NOMO-1 (cell line): Measurements from ENCODE around the gene DLG2.
"Not testable (repeated sequence)": the region's sequence is repeated elsewhere in the genome, so short reads cannot be mapped to it uniquely, and the experiment has no call there.

Source experiments
- DNase-seq, 2 experiments: peaks; one replicate each; lab custom pipeline; 2025; ENCODE audit not compliant: unreplicated experiment in 2 of 2; lab: John Stamatoyannopoulos, UW

The DLG2 gene

DNA sequence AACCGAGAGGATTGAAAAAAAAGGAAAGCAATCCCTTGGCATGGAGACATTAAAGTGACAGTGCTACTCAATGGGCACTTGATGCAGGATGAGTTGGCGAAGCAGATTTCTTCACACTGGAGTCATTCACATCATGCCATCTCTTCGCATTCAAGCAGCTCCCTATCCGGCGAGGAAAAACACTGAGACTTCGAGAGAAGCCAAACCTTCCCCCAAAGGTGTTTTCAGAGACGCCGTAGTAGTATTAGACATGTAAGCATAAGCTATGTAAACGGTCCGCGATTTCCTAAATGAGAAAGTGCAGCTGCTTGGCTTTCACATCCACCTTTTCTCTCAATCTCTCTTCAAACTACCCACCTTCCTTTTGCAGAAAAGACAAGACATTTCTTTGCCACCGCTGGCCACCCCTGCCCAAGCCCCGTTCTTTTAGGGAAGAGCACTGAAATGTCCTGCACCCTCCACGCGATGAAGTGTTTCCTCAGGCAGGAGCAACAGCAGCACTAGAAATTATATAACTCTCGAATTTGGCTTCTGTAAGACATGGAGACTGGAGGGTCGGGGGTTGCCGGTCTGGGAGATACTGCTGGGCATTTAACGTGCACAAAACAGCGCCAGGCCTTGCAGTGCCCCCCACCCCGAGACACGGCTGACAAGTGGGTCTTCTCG, at the start of gene DLG2:
TSS of gene DLG2 (minus strand) at position 13 of the 666 bp plus-strand sequence.
- DNase-seq: no peak

DNA sequence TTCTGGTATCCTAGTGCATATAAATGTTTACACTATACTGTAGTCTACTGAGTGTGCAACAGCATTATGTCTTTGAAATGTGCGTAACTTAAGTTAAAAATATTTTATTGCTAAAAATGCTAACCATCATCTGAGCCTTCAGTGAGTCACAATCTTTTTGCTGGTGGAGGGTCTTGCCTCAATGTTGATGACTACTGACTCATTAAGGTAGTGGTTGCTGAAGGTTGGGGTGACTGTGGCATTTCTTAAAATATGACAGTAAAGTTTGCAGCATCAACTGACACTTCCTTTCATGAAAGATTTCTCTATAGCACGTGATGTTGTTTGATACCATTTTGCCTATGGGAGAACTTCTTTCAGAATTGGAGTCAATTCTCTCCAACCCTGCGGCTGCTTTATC, 46.2 kb upstream of the DLG2 start:
- DNase-seq: no peak

DNA sequence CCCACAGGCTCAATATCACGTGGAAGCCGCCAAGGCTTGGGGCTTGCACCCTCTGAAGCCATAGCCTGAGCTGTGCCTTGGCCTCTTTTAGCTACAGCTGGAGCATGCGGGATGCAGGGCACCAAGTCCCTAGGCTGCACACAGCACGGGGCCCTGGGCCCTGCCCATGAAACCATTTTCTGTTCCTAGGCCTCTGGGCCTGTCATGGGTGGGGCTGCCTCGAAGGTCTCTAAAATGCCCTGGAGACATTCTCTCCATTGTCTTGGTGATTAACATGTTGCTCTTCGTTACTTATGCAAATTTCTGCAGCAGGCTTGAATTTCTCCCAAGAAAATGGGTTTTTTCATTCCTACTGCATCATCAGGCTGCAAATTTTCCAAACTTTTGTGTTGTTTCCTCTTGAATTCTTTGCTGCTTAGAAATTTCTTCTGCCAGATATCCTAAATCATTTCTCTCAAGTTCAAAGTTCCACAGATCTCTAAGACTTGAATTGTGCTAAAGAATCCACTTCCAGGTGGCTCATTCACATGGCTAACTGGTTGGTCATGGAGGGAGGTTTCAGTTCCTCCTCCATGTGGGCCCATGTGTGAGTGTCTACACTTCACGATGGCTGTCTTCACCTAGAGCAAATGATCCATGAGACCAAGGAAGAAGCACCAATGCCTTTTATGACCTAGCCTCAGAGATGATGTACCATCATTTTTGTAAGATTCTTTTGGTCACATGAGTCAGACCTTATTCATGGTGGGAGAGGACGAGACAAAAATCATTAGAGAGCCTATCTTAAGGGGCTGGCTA, 45.2 kb upstream of the DLG2 start:
- no peak for DNase-seq

DNA sequence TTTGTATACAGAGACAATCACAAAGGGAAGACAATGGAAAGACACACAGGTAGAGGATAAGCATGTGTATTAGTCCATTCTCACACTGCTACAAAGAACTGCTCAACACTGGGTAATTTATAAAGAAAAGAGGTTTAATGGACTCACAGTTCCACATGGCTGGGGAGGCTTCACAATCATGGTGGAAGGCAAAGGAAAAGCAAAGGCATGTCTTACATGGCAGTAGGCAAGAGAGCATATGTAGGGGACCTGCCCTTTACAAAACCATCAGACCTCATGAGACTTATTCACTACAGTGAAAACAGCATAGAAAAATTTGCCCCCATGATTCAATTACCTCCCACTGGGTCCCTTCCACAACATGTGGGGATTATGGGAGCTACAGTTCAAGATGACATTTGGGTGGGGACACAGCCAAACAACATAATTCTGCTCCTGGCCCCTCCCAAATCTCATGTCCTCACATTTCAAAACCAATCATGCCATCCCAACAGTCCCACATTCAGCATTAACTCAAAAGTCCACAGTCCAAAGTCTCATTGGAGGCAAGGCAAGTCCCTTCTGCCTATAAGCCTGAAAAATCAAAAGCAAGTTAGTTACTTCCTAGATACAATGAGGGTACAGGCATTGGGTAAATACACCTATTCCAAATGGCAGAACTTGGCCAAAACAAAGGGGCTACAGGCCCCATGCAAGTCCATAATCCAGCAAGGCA, 44.0 kb upstream of the DLG2 start:
- not testable (repeated sequence) for DNase-seq

DNA sequence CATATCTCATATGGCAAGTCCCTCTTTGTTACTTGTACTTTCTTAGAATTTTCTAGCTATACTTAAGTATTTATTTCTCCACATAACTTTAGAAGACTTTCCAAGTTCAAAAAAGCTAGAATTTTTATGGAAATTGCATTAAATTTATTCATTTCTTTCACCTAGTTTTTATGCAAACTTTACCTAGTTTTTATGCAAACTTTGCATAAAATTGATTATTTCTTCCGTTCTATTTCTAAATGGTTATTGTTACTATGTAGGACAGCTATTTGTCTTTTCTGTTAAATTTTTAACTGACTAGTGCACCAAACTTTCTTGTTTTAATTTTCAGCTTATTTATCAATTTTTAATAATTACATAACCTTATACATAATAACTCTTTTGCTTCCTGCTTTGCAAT, 41.0 kb upstream of the DLG2 start:
- DNase-seq: no peak

DNA sequence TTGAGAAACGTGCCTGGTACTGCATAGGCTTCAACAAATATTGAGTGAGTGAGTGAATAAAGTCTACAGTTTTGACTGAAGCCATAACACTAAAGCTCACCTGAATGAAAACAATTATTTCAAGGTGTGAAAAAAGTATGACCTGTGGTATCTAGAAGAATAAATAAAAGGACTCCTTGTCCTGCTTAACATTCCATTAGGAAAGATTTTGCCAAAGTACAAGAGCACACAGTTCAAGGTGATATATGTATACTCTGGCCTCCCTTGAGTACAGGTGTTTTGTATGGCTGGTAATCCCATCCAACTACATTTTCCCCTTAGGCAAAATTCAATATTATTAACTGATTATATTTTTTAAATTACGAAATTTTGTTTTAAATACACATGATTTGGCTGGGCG, 39.5 kb upstream of the DLG2 start:
- no peak for DNase-seq

DNA sequence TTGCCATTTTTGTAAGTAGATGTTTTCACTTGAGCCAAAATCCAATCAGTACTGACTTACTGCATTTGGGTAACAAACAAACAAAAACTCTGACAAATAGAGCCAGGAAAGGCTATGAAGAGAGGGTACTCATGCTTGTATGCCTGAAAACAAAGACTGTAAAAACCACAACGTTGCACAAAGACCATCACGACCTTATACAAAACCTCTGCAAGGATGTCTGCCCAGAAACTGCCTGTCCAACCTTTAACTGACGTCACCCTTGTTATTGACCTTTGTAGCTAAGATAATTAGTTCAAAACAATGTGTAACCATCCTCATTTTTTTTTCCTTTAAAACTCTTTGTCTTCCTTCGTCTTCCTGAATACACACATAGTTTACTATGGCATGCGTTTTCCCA, 38.6 kb upstream of the DLG2 start:
- DNase-seq: no peak

DNA sequence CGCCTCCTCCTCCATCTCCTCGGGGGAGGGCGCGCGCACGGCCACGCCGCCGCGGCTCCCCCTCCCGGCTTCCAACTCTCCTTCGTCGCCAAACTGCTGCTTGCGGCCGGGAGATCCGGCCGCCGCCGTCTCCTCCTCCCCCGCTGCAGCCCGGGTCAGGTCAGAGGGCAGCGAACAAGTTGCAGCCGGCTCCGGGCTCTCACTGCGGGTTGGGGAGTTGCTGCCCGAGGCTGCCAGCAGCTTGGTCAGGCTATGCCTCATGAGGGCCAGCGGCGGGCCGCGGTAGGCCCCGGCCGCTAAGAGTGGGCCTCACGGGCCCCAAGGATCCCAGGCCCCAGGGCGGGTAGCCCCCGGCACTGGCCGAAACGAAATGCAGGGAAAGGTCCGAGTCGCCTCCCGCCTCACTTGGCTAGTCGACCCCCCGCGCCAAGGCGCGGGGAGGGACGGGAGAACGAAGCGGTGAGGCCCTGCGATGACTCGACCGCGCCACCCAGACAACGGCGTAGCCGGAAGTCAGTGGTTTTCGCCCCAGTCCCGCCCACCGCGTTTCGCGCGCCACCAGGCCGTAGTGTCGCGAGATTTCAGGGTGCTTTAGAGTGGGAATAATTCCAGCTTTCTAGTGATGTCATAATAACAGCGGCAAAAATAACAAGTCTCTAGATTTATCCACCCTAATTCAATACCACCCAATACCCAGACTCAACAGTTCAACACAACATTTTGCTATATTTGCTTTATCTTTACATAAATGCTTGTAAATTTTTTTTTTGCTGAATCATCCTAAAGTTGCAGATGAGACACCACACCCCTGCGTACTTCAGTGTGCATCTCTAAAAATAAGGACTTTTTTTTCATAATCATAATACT, 37.7 kb upstream of the DLG2 start, which contains the start of gene CREBZF:
TSS of gene CREBZF (minus strand) at position 515 of the 867 bp plus-strand sequence. CDS start at position 261, 254 bp downstream.
- DNase-seq: peak; percentile 85 to 95

DNA sequence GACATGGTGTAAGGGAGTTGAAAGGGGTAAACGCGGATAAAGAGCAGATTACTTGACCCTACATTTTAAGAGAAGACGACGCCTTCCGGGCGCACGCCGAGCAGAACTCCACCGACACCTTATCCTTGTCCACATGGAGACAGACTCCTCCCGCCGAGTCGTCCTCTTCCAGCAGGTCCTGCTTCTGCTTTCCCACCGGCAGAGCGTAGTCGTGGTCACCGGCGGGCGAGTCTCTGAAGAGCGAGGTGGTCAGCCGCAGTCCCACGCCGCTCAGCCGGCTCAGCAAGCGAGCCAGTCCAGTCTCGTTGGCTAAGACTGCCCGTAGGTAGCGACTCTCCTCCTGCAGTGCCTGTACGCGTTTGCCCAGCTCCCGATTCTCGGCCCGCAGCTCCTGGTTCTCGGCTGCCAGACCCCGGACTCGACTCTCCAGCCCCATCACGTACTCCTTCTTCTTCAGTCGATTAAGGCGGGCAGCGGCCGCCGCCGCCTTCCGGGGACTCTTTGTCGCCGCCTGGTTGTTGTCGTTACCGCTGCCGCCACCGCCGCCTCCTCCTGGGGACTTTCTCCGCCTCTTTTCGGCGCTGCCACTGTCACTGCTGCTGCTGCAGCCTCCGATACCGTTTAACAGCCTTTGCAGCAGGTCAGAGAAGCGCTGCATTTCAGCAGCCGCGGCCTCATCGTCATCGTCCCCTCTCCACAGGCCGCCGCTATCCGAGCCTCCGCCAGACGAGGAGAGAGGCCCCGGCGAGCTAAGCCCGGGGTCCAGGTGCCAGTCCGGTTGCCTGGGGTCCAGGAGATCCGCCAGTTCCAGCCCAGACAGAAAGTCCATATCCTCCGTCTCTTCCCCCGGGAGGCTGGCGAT, 36.8 kb upstream of the DLG2 start:
- peak; percentile 76 to 85 for DNase-seq

DNA sequence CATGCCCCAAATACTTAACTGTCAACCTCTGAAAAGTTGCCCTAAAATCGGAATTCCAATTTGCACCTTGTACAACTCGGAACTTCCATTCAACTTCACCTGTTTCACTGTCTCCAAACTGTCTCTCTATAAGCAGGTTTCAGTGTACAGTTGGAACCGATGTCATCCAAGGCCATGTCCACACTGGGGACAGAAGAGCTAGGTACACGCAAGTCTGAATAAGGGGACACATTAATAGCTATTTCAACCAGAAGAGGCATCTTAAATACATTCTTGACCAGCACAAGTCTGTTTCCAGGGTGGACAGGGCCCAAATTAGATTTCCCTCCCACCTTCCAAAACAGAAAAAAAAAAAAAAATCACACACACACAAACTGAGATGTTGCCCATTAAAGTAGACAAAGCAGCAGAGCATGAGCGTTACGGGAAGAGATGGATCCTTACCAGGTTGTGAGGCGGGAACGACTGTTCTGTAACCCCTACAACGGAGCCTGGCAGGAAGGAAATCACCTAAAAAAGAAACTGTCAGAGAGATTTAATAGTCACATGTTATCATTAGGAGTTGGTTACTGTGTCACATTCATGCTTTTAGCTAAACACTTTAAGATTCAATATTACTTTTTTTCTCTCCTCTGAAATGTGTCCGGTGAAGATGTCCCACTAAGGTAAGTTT, 36.1 kb upstream of the DLG2 start:
- peak in 1 of 2 experiments; percentile 10 for DNase-seq

DNA sequence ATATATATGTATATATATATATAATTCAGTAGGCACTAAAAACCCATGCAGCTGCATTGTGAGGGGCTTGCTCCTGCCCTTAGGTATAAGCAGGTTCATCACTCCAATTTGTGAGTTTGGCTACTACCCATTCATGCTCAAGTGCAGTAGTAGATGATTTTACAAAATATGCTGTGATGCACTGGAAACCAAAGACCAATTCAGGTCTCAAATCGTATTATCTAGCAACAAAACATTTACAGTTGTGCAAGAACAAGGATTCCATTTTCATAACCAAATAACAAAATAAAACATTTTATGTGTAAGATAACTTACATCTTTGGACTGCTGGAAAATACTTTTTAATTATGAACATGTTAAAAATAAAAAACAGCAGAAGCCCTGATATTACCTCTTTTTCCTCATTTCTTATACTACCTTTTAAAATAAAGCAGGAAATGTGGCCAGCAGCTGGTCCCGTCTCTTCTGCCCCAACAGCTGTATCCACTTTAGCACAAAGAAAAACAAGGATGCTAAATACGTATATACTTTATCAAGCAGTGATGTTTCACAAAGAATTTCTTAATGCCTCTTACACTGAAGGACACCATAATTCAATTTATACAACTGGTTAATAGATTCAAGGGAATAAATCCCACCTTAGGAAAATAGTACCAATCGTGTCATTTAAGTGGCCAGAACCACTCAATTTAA, 35.0 kb upstream of the DLG2 start:
- DNase-seq: no peak

DNA sequence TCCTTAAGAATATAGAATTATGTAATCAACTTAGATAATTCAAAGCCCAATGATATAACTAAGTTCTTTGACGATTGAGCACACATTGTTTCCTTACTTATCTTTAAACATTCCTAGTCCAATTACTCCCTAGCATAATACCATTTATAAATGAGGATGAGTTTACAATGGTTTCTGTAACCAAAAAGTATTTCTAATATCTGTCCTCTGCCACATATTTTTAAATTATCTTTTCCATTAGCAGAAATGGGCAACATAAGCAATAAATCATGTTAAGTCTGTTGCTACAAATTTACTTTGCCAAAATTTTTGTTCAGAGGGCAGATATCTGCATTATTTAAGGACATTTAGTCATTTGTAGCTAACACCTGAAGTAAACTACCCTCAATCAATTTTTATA, 31.0 kb upstream of the DLG2 start:
- no peak for DNase-seq

DNA sequence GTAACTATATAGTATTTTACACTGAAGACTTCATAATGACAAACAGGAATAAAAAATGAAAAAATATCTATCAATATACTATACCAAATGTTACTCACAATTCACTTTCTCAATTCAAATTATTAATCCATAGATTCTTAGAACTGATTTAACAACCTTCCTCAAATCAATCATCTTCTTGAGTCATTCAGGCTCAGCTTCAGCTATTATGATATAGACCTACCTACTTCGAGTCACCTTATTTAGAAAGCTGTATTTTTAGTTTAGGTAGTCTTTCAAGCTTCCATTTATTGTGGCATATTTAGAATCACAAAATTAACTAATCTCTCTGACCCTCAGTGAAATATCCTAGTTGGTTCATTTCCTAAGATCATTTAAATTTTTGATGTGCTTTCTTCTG, 29.6 kb upstream of the DLG2 start:
- no peak for DNase-seq

DNA sequence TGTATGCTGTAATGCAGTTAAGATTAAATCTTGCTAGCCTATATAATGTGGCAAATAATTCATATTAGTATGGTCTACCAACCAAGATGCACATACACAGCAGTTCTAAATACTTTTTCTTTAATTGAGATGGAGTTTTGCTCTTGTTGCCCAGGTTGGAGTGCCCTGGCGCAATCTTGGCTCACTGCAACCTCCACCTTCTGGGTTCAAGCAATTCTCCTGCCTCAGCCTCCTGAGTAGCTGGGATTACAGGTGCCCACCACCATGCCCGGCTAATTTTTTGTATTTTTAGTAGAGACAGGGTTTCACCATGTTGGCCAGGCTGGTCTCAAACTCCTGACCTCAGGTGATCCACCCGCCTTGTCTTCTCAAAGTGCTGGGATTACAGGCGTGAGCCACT, 27.2 kb upstream of the DLG2 start:
- DNase-seq: not testable (repeated sequence)

DNA sequence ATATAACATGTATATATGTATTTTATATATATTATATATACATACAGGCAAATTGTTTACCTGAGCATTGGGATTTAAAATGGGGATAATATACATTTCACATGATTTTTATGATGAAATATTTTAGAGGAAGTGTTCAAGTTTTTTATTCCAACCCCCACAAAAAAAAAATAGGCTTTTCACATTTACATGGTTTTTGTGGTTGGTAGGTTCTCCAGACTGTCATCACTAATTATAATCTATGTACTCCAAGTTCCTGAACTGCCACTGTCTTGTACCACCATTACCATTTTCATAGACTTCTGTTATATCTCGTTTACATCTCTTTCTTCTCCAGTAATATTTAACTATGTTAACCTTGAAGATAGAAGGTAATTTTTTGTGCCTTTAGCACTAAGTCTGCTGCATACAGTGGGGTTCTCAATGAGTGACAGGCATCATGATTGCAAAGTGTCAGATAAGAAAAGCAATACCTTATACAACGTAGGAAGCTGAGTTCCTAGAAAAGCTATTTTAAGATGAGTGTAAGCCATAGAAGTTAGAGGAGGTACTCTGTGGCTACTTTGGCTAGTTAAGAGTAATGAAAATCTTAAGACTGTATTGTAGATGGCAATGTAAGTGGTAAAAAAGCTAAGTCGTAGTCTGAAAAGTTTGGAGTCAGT, 25.8 kb upstream of the DLG2 start:
- peak; percentile 14 to 79 for DNase-seq

DNA sequence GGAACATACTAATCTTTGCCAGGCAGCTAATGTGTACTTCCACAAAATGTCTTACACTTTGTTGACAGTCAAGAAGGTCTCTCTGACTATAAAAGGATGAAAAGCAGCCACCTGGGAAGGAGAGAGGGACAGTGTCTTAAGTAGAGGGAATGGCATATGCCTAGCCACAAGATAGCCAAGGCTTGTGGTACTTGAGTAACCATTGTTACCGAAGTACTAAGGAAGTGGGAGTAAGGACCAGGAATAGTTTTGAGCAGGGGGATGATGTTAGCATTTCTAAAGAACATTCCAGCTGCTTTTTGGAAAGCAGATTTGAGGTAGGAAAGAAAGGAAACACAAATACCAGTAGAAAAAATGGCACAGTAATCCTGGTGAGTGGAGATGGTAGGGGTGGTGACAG, 24.0 kb upstream of the DLG2 start:
- DNase-seq: no peak

DNA sequence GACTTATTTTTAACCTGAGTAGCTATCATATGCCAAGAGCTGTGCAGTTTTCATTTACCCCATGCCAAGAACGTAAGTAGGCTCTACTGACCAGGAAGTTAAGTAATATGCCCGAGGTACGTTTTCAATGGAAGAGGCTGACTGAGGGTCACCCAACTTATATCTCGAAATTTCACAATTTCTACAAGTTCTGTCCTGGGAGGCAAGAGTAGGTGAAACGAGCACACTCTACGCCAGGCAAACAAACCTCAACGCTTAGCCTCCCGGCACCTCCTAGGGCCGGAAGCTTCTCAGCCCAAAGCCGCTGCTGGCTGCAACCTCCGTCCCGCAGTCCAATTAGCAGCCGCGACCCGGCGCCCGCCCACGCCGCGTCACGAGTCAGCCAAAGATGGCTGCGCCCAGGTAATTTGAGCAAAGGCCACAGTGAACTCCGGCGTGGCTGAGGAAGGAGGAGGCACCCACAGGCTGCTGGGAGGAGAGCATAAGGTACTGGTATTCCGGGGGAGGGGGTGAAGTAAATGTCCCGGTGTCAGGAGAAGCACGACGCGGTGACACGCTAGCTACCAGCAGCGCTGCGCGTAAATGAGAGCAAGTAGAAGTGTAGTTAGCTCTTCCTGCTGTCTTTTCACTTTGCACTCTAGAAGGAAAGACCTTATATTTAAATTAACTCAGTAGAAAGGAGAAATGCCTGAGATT, 20.6 kb upstream of the DLG2 start, which contains the start of gene TMEM126A:
TSS of gene TMEM126A (plus strand) at position 364 of the 696 bp plus-strand sequence. CDS start 2,289 bp downstream, outside the sequence.
- DNase-seq: peak; percentile 92 to 93
